ENCODE results near the gene ZFAND3.

- TF ChIP-seq POLR2AphosphoS5 (IDR thresholded peaks at IDR 0.05; ENCODE audit: low read depth, low read length): no peak
- no peak for TF ChIP-seq POLR2A (IDR thresholded peaks at IDR 0.05; ENCODE audit: low read depth, low read length)
Observed at GRCh38 chr6:38194282-38194572, 374.7 kb downstream of the ZFAND3 start.
